NCI-H187 treated with DMSO at 0.1 percent for 48 hours (cell line): ENCODE data around the gene RNF222.
"Not testable (repeated sequence)": the region's sequence is repeated elsewhere in the genome, so short reads cannot be mapped to it uniquely, and the experiment has no call there.

ENCODE experiments used
- DNase-seq: peaks from one replicate; lab custom pipeline; 2025; lab: John Stamatoyannopoulos, UW

The RNF222 gene

DNA sequence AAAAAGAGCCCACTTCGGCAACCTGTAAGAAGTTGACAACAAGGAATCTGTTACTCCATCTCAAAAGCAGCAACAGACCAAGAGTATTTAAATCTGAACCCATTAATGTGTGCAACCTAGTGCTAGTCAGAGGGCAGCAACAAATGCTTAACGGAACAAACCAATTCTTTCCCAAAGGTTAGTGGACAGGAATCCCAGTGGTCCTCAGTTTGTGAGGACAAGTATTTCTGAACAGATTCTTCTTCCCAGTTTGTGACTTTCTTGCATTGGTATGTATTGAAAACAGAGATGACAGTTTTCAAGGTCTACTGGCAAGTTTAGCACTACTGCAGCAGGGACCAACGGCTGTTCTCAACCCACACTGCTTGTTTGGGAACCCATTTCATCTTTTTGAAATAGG is 17.6 kb downstream of the RNF222 start:
- no peak for DNase-seq

DNA sequence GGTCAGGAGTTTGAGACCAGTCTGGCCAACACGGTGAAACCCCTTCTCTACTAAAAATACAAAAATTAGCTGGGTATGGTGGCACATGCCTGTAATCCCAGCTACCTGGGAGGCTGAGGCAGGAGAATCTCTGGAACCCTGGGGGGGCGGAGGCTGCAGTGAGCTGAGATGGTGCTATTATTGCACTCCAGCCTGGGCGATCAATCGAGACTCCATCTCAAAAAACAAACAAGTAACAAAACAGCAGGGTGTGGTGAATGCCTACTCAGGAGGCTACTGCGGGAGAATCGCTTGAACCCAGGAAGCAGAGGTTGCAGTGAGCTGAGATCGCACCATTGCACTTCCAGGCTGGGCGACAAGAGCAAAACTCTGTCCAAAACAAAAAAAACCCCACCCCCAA is 19.5 kb downstream of the RNF222 start:
- DNase-seq: not testable (repeated sequence)

DNA sequence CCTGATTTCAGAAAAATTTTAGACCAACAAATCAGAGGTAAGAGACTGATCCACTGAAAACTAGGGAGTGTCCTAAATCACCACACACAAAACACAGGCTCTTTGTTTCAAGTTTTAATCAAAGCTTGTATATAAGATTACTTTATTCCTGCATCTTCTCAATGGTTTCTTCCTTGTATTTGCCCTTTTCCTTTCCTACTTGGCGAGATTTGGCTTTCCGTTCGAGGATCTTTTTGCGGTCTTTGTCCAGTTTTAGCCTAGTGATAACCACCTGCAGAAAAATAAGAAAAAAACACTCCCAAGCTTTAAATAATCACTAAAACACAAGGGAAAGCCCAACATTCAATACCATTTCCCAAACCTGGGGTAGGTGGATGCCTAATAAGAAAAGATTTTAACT is 20.2 kb downstream of the RNF222 start:
- DNase-seq: no peak

DNA sequence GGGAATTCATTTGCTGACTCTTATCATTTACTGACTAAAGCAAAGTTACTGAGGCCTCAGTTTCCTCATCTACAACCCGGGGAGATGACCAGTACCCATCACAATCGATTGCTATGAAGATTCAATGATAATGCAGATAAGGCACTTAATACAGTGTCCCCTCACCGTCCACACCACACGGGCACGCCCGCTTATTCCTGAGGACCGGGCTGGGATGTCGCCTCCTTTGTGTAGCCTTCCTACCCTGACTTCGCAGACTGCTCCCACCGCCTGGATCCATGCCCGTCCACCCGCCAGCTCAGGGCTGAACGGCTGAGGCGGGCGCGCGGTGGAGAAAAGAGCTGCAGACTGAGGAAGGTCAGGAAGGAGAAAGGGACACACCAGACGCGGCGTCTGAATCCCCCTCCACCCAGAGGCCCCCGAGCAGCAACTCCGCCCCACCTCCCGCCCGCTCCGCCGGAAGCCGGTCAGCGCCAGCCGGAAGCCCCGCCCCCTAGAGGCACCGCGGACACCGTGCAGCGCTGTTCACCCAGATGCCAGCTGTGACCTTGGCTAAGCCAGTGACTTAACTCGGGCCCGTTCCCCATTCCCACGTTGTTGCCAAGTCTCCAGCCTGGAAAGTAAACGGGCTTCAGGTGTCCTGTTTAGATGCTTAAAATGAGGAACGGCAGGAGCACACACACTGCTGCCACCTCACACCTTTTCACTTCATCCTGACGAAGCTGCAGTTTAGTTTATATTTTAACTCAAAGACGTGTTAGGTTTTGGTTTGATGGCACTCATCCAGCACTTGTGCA is 21.2 kb downstream of the RNF222 start, which contains the start of gene KRABD2:
Gene KRABD2 (minus strand): TSS at position 434 of the 797 bp plus-strand sequence.
- no peak for DNase-seq

DNA sequence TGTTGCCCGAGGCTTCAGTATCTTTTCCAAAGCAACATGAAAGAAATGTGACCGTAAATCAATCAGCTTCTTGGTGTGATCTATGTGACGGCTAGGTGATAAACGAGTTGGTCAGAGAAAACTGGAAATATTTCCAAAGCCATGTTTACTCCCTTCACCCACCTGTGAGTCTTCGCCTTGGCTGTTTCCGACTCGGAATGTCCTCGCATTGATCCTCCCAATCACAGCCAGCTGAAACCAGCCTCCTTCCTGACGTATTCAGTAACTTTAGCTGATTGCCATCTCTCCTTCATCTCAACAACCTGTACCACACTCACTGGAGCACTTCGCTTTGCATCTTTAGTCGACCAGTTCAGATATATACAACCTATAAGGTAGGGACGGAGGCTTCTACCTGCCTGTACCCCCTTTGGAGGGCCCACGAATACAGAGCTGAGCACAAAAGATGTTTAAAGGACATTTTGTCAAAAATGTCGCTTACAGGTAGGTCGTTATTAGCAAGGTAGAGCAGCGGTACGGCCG is 21.8 kb downstream of the RNF222 start:
- no peak for DNase-seq

DNA sequence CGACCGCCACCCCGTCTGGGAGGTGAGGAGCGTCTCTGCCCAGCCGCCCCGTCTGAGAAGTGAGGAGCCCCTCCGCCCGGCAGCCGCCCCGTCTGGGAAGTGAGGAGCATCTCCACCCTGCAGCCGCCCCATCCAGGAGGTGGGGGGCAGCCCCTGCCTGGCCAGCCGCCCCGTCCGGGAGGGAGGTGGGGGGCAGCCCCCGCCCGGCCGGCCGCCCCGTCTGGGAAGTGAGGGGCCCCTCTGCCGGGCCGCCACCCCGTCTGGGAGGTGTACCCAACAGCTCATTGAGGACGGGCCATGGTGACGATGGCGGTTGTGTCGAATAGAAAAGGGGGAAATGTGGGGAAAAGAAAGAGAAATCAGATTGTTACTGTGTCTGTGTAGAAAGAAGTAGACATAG is 23.8 kb downstream of the RNF222 start:
- DNase-seq: not testable (repeated sequence)

DNA sequence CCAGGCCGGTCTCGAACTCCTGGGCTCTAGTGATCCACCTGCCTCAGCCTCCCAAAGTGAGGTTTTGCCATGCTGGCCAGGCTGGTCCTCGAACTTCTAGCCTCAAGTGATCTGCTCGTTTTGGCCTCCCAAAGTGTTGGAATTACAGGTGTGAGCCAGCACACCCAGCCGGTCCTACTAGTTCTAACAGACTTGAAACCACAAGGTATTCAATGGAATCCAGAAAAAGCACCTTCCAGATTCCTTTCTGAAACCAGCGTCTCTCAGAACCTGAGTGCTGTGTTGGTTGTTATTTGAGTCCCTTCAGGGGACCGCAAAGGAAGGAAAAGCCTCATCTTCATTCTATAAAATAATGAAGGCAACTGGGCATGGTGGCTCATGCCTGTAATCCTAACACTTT is 25.2 kb downstream of the RNF222 start:
- DNase-seq: no peak

DNA sequence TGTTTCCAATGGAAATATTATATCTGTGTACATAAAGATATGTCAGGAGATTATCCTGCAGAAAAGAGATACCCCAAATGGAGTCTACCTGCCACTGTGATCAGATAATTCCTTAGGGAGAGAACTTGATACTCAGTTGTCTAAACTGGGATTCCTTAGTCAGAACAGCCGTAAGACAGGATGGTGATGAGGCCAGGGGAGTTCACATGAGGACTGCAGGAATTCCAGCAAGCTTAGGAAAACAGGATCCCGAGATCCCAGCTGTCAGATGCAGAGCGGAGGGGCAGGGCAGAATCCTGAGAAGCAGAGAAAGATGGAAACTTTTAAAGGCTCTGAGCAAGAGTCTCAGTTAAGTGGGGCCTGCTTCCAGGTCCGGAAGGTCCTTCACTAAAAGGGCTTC is 25.8 kb downstream of the RNF222 start:
- no peak for DNase-seq

DNA sequence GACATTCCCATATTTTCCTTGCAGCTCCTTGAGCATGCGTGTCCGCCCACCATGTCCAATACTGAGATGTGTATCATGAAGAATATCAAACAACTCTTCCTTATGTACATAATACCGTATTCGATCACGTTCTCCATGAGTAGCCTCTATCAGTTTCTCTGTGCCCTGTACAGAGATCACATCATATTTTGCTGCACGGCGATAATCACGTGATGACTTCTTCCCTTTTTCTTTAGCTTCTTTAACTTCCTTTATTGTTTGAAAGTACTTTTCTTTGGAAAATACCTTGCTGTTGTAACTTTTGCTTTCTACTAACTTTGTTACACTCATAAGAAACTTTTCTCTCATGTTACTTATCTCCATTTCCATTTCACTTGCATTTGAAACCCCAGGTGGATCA is 27.7 kb downstream of the RNF222 start:
- DNase-seq: no peak

DNA sequence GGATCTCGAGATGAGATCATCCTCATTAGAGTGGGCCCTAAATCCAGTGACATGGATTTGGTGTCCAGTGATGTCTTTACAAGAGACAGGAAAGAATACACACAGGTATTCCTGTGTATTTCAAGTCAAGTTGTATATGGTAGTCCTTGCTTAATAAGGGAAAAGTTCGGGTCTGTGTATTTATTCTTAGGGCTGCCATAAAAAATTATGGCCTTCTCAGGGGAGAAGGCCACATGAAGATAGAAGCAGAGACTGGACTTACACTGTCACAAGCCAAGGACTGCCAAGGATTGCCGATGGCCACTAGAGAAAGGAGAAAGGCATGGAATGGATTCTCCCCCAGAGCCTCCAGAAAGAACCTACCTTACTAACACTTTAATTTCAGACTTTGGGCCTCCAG is 29.4 kb downstream of the RNF222 start:
- no peak for DNase-seq

DNA sequence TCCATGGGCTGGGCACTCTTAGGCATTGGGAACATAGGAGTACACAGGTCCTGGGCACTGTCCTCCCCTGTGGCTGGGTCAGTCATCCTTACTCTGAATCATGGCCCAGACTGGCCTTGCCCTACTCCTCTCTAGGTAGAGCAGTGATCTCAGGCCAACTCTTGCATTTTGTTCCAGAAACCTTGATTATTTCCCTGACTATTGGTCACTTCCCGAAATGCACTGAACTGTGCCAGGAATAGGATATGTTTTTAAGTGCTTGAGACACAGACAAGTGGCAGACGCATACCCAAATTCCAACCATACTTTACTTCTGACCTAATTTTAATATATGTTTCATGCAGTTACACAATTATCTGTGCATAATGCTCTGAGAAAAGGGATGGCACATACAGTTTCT is 31.4 kb downstream of the RNF222 start:
- DNase-seq: no peak

DNA sequence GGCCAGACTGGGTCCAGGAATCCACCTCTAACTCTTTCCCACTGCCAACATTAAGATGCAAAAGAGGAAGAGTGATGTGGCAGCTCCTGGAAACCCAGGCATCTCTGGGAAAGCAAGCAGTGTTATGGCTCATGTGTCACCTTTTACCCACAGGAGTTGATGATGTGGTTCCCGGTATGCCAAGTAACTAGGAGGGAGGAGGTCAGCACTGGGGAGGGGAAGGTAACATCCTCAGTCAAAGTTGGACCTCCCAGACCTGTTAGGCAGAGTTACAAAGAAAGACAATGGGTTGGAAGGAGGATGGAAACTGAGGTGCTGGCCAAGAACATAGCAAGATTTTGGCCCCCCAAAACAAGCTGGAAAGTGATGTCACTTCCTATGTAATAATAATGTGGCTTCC is 32.5 kb downstream of the RNF222 start:
- DNase-seq: no peak

DNA sequence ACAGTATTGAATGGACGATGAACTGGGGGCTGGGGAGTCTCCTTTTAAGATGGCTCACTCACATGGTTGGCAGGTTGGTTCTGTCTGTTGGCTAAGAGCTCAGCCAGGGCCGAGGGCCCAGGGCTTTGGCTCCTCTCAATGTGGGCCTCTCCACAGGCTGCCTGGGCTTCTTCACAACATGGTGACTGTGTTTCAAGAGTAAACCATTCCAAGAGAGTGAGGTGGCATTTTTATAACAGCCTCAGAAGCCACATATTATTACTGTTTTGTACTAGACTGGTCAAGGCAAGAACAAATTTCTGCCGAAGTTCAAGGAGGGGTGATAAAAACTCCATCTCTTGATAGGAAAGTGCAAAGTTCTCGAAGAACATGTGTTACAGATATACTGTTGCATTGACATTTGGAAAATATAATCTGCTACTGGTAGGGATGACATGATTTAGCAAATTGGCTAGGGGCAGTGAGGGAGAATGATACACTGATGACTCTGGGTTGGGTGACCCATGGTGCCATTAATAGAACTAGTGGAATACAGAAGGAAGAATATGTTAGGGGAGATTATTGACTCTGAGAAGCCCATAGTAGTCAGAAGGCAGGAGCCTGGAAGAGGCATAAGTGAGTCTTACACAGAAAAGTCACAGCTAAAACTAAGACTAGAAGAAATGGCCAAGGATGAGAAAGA is 34.8 kb downstream of the RNF222 start:
- DNase-seq: no peak

DNA sequence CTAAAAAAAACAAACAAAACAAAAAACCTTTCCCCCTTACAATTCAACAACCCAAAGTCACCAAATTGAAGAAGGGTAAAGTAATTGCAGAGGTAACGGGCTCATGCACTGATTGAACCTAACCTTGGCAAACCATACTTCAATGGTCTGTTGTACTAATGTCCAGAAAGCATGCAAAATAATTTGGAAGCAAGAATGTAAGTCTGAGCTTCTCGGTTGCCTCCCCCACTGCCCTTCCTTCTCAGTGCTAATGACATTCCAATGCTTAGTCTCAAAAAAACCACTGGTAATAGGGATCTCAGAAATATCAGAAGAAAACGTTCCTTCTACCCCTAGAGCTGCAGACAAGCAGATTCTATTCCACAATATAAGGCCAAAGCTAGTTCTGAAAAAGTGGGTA is 36.9 kb downstream of the RNF222 start:
- DNase-seq: no peak

DNA sequence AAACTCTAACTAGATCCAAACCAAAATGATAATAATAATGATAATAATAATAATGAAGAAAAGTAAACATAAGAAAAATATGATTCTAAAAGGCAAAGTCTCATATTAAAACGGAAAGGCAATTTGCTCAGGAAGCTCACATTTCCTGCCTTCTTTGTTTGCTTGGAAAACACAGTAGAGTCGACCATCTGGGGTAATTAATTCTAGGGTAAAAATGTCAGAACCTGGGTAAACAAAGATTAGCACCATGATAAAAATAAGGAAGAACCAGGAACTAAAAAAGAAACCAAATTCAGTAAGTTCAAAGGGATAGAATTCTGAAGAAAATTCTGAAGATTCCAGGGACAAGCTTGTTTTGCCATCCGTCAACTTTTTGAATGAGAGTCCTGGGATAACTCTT is 37.4 kb downstream of the RNF222 start:
- DNase-seq: no peak

DNA sequence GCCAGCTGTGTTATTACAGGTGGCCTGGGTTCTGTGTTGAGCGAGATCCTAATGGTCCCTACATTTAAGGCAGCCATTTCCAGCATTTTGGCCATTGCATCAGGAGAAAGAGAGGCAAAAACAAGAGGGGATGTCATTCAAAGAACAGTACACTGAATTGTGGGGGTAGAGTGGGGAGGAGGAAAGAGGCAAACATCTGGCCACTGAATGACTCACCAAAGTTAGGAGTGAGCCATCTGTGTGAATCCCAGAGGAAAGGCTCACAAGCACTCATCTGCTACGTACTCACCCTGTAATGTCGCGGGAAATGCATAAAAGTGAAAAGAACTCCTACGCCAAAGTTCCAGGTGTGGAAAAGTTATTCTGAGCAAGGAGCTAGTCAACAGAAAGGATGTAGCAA is 37.9 kb downstream of the RNF222 start:
- DNase-seq: no peak

DNA sequence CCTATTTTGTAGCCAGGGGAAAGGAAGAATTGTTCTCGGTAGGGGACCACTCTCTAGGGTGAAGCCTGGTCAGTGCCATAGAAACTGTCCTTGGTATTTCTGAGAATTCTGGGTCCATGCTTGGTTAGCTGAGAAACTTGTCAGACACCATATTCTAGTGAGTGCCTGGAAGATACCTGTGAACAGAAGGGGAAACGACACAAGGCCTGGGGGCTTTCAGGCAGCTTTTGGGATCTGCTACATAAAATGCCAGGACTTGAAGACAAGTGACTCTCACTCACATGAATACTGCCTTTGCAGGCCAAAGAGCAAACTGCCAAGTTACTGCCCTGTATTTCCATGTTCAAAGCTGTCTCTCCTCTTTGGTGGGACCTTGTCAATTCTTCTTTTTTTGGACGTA is 39.7 kb downstream of the RNF222 start:
- no peak for DNase-seq

DNA sequence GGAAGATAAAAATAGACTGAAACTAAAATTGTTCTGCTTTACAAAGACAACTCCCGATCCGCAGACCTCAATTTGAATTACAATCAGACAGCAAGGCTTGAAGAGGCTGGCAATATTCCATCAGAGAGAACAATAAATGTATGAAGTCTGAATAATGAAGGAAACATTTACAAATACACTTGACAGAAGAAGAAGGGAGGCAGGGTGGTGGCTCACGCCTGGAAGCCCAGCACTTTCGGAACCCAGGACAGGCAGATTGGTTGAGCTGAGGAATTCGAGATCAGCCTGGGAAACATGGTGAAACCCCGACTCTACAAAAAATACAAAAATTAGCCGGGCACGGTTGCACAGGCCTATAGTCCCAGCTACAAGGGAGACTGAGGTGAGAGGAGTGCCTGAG is 43.4 kb downstream of the RNF222 start:
- DNase-seq: no peak

DNA sequence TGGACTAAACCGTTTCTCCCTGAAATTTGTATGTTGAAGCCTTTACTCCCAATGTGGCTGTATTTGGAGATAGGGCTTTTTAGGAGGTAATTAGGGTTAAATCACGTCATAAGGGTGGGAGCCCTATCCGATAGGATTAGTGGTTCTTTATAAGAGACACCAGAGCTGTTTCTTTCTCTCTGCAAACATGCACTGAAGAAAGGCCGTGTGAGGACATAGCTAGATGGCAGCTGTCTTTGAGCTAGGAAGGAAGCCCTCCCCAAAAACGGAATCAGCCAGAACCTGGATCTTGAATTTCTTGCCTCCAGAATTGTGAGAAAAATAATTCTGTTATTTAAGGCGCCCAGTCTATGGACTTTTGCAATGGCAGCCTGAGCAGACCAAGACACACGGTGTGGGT is 43.9 kb downstream of the RNF222 start:
- DNase-seq: no peak

DNA sequence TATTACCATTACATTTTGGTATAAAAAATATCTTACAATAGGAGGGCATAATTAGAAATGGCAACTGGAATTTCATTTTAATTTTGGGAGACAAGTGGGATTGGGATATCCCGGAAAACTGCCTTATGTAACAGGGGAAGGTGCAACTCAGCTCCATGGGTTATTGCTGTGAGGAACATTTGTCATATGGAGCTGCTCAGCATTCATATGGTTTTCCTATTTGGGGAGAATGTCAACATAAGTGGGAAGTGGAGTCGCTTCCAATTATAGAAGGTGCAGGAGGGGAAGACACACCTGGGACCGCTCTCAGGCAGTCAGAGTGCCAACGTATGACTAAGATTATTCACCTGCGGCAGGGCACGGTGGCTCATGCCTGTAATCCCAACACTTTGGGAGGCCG is 47.3 kb downstream of the RNF222 start:
- DNase-seq: no peak

DNA sequence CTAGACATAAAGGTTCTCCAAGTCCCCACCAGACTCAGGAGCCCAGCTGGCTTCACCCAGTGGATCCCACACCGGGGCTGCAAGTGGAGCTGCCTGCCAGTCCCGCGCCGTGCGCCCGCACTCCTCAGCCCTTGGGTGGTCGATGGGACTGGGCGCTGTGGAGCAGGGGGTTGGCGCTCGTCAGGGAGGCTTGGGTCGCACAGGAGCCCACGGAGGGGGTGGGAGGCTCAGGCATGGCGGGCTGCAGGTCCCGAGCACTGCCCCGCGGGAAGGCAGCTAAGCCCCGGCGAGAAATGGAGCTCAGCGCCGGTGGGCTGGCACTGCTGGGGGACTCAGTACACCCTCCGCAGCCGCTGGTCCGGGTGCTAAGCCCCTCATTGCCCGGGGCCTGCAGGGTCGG is 50.6 kb downstream of the RNF222 start:
- DNase-seq: not testable (repeated sequence)

DNA sequence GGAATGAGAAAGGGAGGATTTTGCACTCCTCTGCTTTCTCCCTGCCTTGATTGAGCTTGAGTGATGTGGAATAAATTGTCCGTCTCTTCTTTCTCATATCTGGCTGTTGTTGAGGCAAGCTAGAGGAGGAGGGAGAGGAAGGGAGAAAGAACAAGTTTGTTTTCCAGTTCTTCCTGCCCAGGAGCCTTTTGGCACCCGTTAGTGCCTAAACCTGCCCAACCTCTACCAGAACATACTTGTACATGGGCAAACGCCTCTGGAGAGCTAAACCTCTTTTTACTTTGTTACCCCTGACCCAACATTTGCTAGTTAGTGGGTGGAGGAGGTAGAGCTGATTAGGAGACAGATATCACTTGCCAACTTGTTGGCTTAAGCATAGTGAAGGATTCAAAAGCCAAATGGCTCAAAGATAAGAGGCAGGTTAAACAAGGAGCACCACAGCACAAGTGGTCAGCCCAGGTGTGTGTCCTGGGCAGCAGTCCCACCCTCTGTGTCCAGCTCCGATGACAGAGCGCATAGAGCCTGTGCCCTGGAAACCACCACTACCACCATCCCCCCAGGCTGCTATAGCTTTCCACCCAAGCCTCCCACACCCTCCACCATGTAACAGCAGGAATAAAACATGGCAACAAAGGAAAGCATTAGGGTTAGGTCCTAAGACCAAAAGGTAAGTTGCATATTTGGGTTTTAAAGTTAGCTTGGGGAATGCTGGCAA is 51.5 kb downstream of the RNF222 start:
- no peak for DNase-seq
